Left hindlimb (tissue), 1 donor: ENCODE results near the gene TNFAIP3.
"Not testable (repeated sequence)": the region's sequence is repeated elsewhere in the genome, so short reads cannot be mapped to it uniquely, and the experiment has no call there.

Experiments
- DNase-seq: peaks from one replicate; pipeline ENCODE4 v3.0.0-alpha.2; 2018

The TNFAIP3 gene

GRCh38 chr6:137879885-137880745 lies 13.1 kb downstream of the TNFAIP3 start:
- no peak for DNase-seq

GRCh38 chr6:137880746-137881521 lies 13.9 kb downstream of the TNFAIP3 start:
- DNase-seq = no peak

GRCh38 chr6:137881522-137881886 lies 14.4 kb downstream of the TNFAIP3 start:
- no peak for DNase-seq

GRCh38 chr6:137882225-137882961 lies 15.3 kb downstream of the TNFAIP3 start:
- DNase-seq = no peak

GRCh38 chr6:137883400-137884148 lies 16.5 kb downstream of the TNFAIP3 start:
- DNase-seq = no peak

- no peak for DNase-seq
Measured at GRCh38 chr6:137884149-137884909, 17.3 kb downstream of the TNFAIP3 start.

- not testable (repeated sequence) for DNase-seq
Measured at GRCh38 chr6:137884910-137885229, 17.8 kb downstream of the TNFAIP3 start.

- DNase-seq = not testable (repeated sequence)
Measured at GRCh38 chr6:137886226-137886625, 19.2 kb downstream of the TNFAIP3 start.

- DNase-seq = no peak
Measured at GRCh38 chr6:137890983-137891537, 24.0 kb downstream of the TNFAIP3 start.

GRCh38 chr6:137892271-137892708 lies 25.2 kb downstream of the TNFAIP3 start:
- no peak for DNase-seq

- DNase-seq = no peak
Measured at GRCh38 chr6:137893181-137893580, 26.1 kb downstream of the TNFAIP3 start.

- DNase-seq = no peak
Measured at GRCh38 chr6:137893726-137894125, 26.7 kb downstream of the TNFAIP3 start.

- not testable (repeated sequence) for DNase-seq
Measured at GRCh38 chr6:137894378-137894777, 27.3 kb downstream of the TNFAIP3 start.

GRCh38 chr6:137894779-137895385 lies 27.8 kb downstream of the TNFAIP3 start:
- DNase-seq = no peak

- DNase-seq = no peak
Measured at GRCh38 chr6:137896647-137897046, 29.6 kb downstream of the TNFAIP3 start.

- no peak for DNase-seq
Measured at GRCh38 chr6:137900815-137901214, 33.8 kb downstream of the TNFAIP3 start.

GRCh38 chr6:137901454-137901853 lies 34.4 kb downstream of the TNFAIP3 start:
- no peak for DNase-seq

GRCh38 chr6:137902699-137903098 lies 35.6 kb downstream of the TNFAIP3 start:
- DNase-seq = no peak

GRCh38 chr6:137903274-137903932 lies 36.3 kb downstream of the TNFAIP3 start:
- no peak for DNase-seq
